ENCODE measurements around the gene GAPVD1.
"Not testable (repeated sequence)": the region's sequence is repeated elsewhere in the genome, so short reads cannot be mapped to it uniquely, and the experiment has no call there.

GAPVD1 gene

GRCh38 chr9:125393426-125393825 lies 131.8 kb downstream of the GAPVD1 start:
- no peak for TF ChIP-seq CTCF (IDR thresholded peaks at IDR 0.05; ENCODE audit: low read depth, low read length, missing control alignments)
- no peak for DNase-seq (ENCODE audit: low read depth)
- in situ Hi-C loops (cut with HindIII; ENCODE audit: low sequenced_read_pairs), result no loop called here
- H3K4me3 ChIP-seq (ENCODE audit: low read depth, low read length), result no peak overlapping the region

GRCh38 chr9:125396799-125397198 lies 135.2 kb downstream of the GAPVD1 start:
- no peak overlapping the region for H3K4me3 ChIP-seq (ENCODE audit: low read depth, low read length)
- in situ Hi-C loops (cut with HindIII; ENCODE audit: low sequenced_read_pairs), result no loop called here
- no peak for DNase-seq (ENCODE audit: low read depth)
- no peak for TF ChIP-seq CTCF (IDR thresholded peaks at IDR 0.05; ENCODE audit: low read depth, low read length, missing control alignments)

- H3K4me3 ChIP-seq (ENCODE audit: low read depth, low read length), result no peak overlapping the region
- in situ Hi-C loops (cut with HindIII; ENCODE audit: low sequenced_read_pairs), result no loop called here
- no peak for TF ChIP-seq CTCF (IDR thresholded peaks at IDR 0.05; ENCODE audit: low read depth, low read length, missing control alignments)
- DNase-seq (ENCODE audit: low read depth), result no peak
Observed at GRCh38 chr9:125397736-125398135, 136.1 kb downstream of the GAPVD1 start.

GRCh38 chr9:125398243-125398642 lies 136.6 kb downstream of the GAPVD1 start:
- no peak for DNase-seq (ENCODE audit: low read depth)
- in situ Hi-C loops (cut with HindIII; ENCODE audit: low sequenced_read_pairs), result no loop called here
- TF ChIP-seq CTCF (IDR thresholded peaks at IDR 0.05; ENCODE audit: low read depth, low read length, missing control alignments), result no peak
- no peak overlapping the region for H3K4me3 ChIP-seq (ENCODE audit: low read depth, low read length)

GRCh38 chr9:125399165-125399564 lies 137.5 kb downstream of the GAPVD1 start:
- no peak for DNase-seq (ENCODE audit: low read depth)
- TF ChIP-seq CTCF (IDR thresholded peaks at IDR 0.05; ENCODE audit: low read depth, low read length, missing control alignments), result no peak
- in situ Hi-C loops (cut with HindIII; ENCODE audit: low sequenced_read_pairs), result no loop called here
- H3K4me3 ChIP-seq (ENCODE audit: low read depth, low read length), result no peak overlapping the region

GRCh38 chr9:125399666-125400065 lies 138.0 kb downstream of the GAPVD1 start:
- no peak overlapping the region for H3K4me3 ChIP-seq (ENCODE audit: low read depth, low read length)
- DNase-seq (ENCODE audit: low read depth), result no peak
- TF ChIP-seq CTCF (IDR thresholded peaks at IDR 0.05; ENCODE audit: low read depth, low read length, missing control alignments), result no peak
- in situ Hi-C loops (cut with HindIII; ENCODE audit: low sequenced_read_pairs), result no loop called here

- DNase-seq (ENCODE audit: low read depth); in situ Hi-C loops (cut with HindIII; ENCODE audit: low sequenced_read_pairs); H3K4me3 ChIP-seq (ENCODE audit: low read depth, low read length): not testable (repeated sequence)
Observed at GRCh38 chr9:125400232-125400631, 138.6 kb downstream of the GAPVD1 start.

Measured in astrocyte of the cerebellum (primary cell).